CD4-positive, alpha-beta memory T cell (primary cell): ENCODE results near the gene INCA1. TPM values are rescaled to one million over a fixed set of nuclear protein-coding genes. Genes with fewer than 3 reads are reported as not detected.

Experiments used
- CTCF ChIA-PET: fragments of 350-600 bp; sonication (Branson Sonifier 250); formaldehyde crosslinking; loops from one replicate; lab custom pipeline; 2021; ENCODE audit warnings: inconsistent platforms; ENCODE audit not compliant: partially characterized antibody; lab: Charles Lee
- POLR2A ChIA-PET: fragments of 350-600 bp; sonication (Branson Sonifier 250); formaldehyde crosslinking; loops from one replicate; lab custom pipeline; 2021; ENCODE audit not compliant: partially characterized antibody; lab: Charles Lee
- DNase-seq, 5 donors: peaks; one replicate each; pipeline versions ENCODE4 v3.0.0 to v3.0.0-alpha.2; 2020 to 2022; ENCODE audit warnings: mixed read lengths in 1 of 5
- H3K27ac ChIP-seq: one replicate; pipeline ENCODE4 v1.7.0; 2013; ENCODE audit warnings: low read depth, low read length
- H3K27me3 ChIP-seq: 2 replicates; pipeline ENCODE4 v1.7.0; 2013; ENCODE audit warnings: mild to moderate bottlenecking, low read length, moderate library complexity; ENCODE audit not compliant: insufficient read depth
- H3K36me3 ChIP-seq: 2 replicates; pipeline ENCODE4 v1.7.0; 2013; ENCODE audit warnings: mild to moderate bottlenecking, low read length, moderate library complexity; ENCODE audit not compliant: insufficient read depth
- H3K4me1 ChIP-seq: 2 replicates; pipeline ENCODE4 v1.7.0; 2013; ENCODE audit warnings: mild to moderate bottlenecking, low read length, moderate library complexity; ENCODE audit not compliant: insufficient read depth
- H3K4me3 ChIP-seq, 2 donors: one replicate each; pipeline ENCODE4 v1.7.0; 2013; ENCODE audit warnings: low read length in 2 of 2, mild to moderate bottlenecking in 1 of 2
- H3K9me3 ChIP-seq, 2 donors: one replicate each; pipeline ENCODE4 v1.7.0; 2013; ENCODE audit warnings: low read length in 2 of 2, control low read depth in 1 of 2; ENCODE audit not compliant: control insufficient read depth in 1 of 2
- H3K27ac Mint-ChIP-seq, 7 donors: one replicate each; pipeline ENCODE4 v1.8.0; 2020 to 2021; ENCODE audit warnings: mixed read lengths in 7 of 7, mild to moderate bottlenecking in 6 of 7, inconsistent platforms in 3 of 7, moderate library complexity in 3 of 7
- H3K27me3 Mint-ChIP-seq, 2 donors: one replicate each; pipeline ENCODE4 v1.8.0; 2020 to 2021; ENCODE audit warnings: mixed read lengths in 2 of 2
- H3K36me3 Mint-ChIP-seq, 2 donors: one replicate each; pipeline ENCODE4 v1.8.0; 2020 to 2021; ENCODE audit warnings: mixed read lengths in 2 of 2, inconsistent platforms in 1 of 2, mild to moderate bottlenecking in 1 of 2
- H3K4me1 Mint-ChIP-seq, 4 donors: one replicate each; pipeline ENCODE4 v1.8.0; 2020 to 2021; ENCODE audit warnings: mixed read lengths in 4 of 4, mild to moderate bottlenecking in 1 of 4
- H3K4me3 Mint-ChIP-seq, 8 donors: one replicate each; pipeline ENCODE4 v1.8.0; 2020 to 2021; ENCODE audit warnings: mixed read lengths in 8 of 8, mild to moderate bottlenecking in 7 of 8, moderate library complexity in 6 of 8, inconsistent platforms in 3 of 8
- H3K9me3 Mint-ChIP-seq, 8 donors: one replicate each; pipeline ENCODE4 v1.8.0; 2020 to 2021; ENCODE audit warnings: mixed read lengths in 8 of 8, mild to moderate bottlenecking in 5 of 8, inconsistent platforms in 3 of 8, moderate library complexity in 1 of 8
- intact Hi-C: fragments of 100-400 bp; cut with micrococcal nuclease; formaldehyde crosslinking; loops from one replicate; pipeline ENCODE4 v1.15.1; 2023
- polyA plus RNA-seq, 2 donors: library from polyadenylated mRNA; unstranded; fragments of 300-500 nt; fragmentation: Illumina TruSeq; gene quantifications; one replicate each; pipeline ENCODE4 v1.2.3, GENCODE V29; 2021
- total RNA-seq, 2 experiments: library from RNA; stranded (reverse); gene quantifications; one replicate each; pipeline ENCODE4 v1.2.3, GENCODE V29; 2021

The INCA1 gene
- total and polyA plus RNA-seq, 4 experiments from 2014 or later: 0.26 to 0.71 (median 0.51) TPM

- ChIA-PET CTCF (interaction anchor here (1.0 to 1.9 kb wide), 3 partner anchors 22 to 42 kb away, joined by 3 to 7 read pairs (median 5); partner anchors contain the start of genes CAMTA2 and SPAG7), POLR2A (interaction anchor here (1.0 to 25.3 kb wide), 14 partner anchors 9 to 230 kb away, joined by 3 to 973 read pairs (median 8); partner anchors contain the start of genes C17orf107, CAMTA2, CHRNE and INCA1)
- Histone ChIP-seq H3K36me3 (peaks cover 41% of the 10 kb centered on the region), H3K27ac (peak overlapping the region; percentile 81), H3K27me3 (no peaks in the 10 kb centered on the region), H3K4me1 (peaks cover 61% of the 10 kb centered on the region), H3K4me3 (peak overlapping the region; percentile 45 to 63), H3K9me3 (no peaks in the 10 kb centered on the region)
- Mint-ChIP-seq H3K9me3 (peaks cover 0 to 2% (median 0%) of the 10 kb centered on the region in 8 donors), H3K36me3 (peaks cover 52 to 62% of the 10 kb centered on the region in 2 donors), H3K27me3 (no peaks in the 10 kb centered on the region), H3K27ac (peak overlapping the region; percentile 85 to 97 (median 94)), H3K4me3 (peak overlapping the region; percentile 86 to 100 (median 98)), H3K4me1 (peaks cover 46 to 82% (median 57%) of the 10 kb centered on the region in 4 donors)
- peak; percentile 54 to 92 (median 59) for DNase-seq
- intact Hi-C loops: no loop called here
These were observed 52.0 kb downstream of the INCA1 start for GRCh38 chr17:4945176-4945943.

GRCh38 chr17:4944554-4945175, 52.7 kb downstream of the INCA1 start:
- Histone ChIP-seq H3K9me3 (no peaks in the 10 kb centered on the region), H3K4me3 (peak overlapping the region; percentile 45 to 63), H3K36me3 (peaks cover 41% of the 10 kb centered on the region), H3K27me3 (no peaks in the 10 kb centered on the region), H3K4me1 (peaks cover 58% of the 10 kb centered on the region), H3K27ac (peak overlapping the region; percentile 81)
- ChIA-PET POLR2A (interaction anchor here (0.7 to 25.3 kb wide), 12 partner anchors 8 to 105 kb away, joined by 3 to 973 read pairs (median 4); partner anchors contain the start of genes C17orf107, CHRNE, INCA1 and KIF1C), CTCF (no interaction called here)
- intact Hi-C loops: loop anchor here (5.0 kb wide), 1 partner anchor 212 kb away; the partner anchor contains the start of gene MED11
- peaks cover 46 to 84% (median 57%) of the 10 kb centered on the region in 4 donors for H3K4me1 Mint-ChIP-seq
- H3K27me3 Mint-ChIP-seq: no peaks in the 10 kb centered on the region
- H3K36me3 Mint-ChIP-seq: peaks cover 52 to 66% of the 10 kb centered on the region in 2 donors
- H3K4me3 Mint-ChIP-seq: peak overlapping the region; percentile 86 to 100 (median 98)
- DNase-seq: peak in 1 of 5 donors; percentile 52
- H3K9me3 Mint-ChIP-seq: peaks cover 0 to 4% (median 0%) of the 10 kb centered on the region in 8 donors
- H3K27ac Mint-ChIP-seq: peak overlapping the region; percentile 85 to 97 (median 94)

GRCh38 chr17:4944163-4944553, 53.2 kb downstream of the INCA1 start:
- Mint-ChIP-seq H3K4me3 (peak overlapping the region; percentile 86 to 100 (median 98)), H3K27me3 (no peaks in the 10 kb centered on the region), H3K4me1 (peaks cover 47 to 85% (median 59%) of the 10 kb centered on the region in 4 donors), H3K27ac (peak overlapping the region; percentile 85 to 97 (median 93)), H3K9me3 (peaks cover 0 to 4% (median 0%) of the 10 kb centered on the region in 8 donors), H3K36me3 (peaks cover 52 to 66% of the 10 kb centered on the region in 2 donors)
- Histone ChIP-seq H3K36me3 (peaks cover 41% of the 10 kb centered on the region), H3K4me3 (peak overlapping the region; percentile 36 to 45), H3K4me1 (peaks cover 62% of the 10 kb centered on the region), H3K9me3 (no peaks in the 10 kb centered on the region), H3K27ac (peak overlapping the region; percentile 81), H3K27me3 (no peaks in the 10 kb centered on the region)
- CTCF ChIA-PET: no interaction called here
- intact Hi-C loops: loop anchor here (5.0 kb wide), 1 partner anchor 212 kb away; the partner anchor contains the start of gene MED11
- POLR2A ChIA-PET: interaction anchor here (0.7 to 25.3 kb wide), 11 partner anchors 9 to 105 kb away, joined by 3 to 973 read pairs (median 4); partner anchors contain the start of genes C17orf107, CHRNE, INCA1 and KIF1C
- DNase-seq: peak; percentile 59 to 67 (median 65)

GRCh38 chr17:4942760-4943508, 54.4 kb downstream of the INCA1 start:
- intact Hi-C loops: loop anchor here (5.0 kb wide), 1 partner anchor 211 kb away; the partner anchor contains the start of gene MED11
- ChIA-PET POLR2A (interaction anchor here (0.8 to 25.3 kb wide), 6 partner anchors 7 to 106 kb away, joined by 3 to 973 read pairs (median 4); partner anchors contain the start of genes ENO3, PFN1 and SPAG7), CTCF (interaction anchor here (0.9 to 1.3 kb wide), 2 partner anchors 34 to 45 kb away, joined by 3 read pairs; partner anchors contain the start of gene CAMTA2)
- Histone ChIP-seq H3K36me3 (peaks cover 44% of the 10 kb centered on the region), H3K27me3 (no peaks in the 10 kb centered on the region), H3K9me3 (no peaks in the 10 kb centered on the region), H3K27ac (peak overlapping the region; percentile 81), H3K4me1 (peaks cover 74% of the 10 kb centered on the region), H3K4me3 (peak overlapping the region; percentile 36 to 99)
- Mint-ChIP-seq H3K9me3 (peaks cover 0 to 2% (median 0%) of the 10 kb centered on the region in 8 donors), H3K4me1 (peaks cover 56 to 89% (median 70%) of the 10 kb centered on the region in 4 donors), H3K36me3 (peaks cover 52 to 63% of the 10 kb centered on the region in 2 donors), H3K27me3 (no peaks in the 10 kb centered on the region), H3K27ac (peak overlapping the region; percentile 48 to 99 (median 81)), H3K4me3 (peak overlapping the region; percentile 95 to 100 (median 98))
- DNase-seq: peak in 1 of 5 donors; percentile 45

- intact Hi-C loops: loop anchor here (2.0 to 5.0 kb wide), 4 partner anchors 38 to 209 kb away; partner anchors contain the start of genes CAMTA2, CHRNE and MED11
- peak overlapping the region; percentile 99 for H3K4me3 ChIP-seq
- H3K4me1 ChIP-seq: peaks cover 70% of the 10 kb centered on the region
- no peaks in the 10 kb centered on the region for H3K9me3 ChIP-seq
- CTCF ChIA-PET: interaction anchor here (3.1 kb wide), 1 partner anchor 32 kb away, joined by 15 read pairs; no protein-coding TSS in a partner anchor
- Mint-ChIP-seq H3K4me3 (peak overlapping the region; percentile 95 to 100 (median 98)), H3K36me3 (peaks cover 40 to 60% of the 10 kb centered on the region in 2 donors), H3K27ac (peak overlapping the region; percentile 92 to 100 (median 98)), H3K4me1 (peaks cover 55 to 77% (median 63%) of the 10 kb centered on the region in 4 donors), H3K9me3 (peaks cover 0 to 2% (median 0%) of the 10 kb centered on the region in 8 donors), H3K27me3 (no peaks in the 10 kb centered on the region)
- DNase-seq: no peak
- H3K27me3 ChIP-seq: no peaks in the 10 kb centered on the region
- peak overlapping the region; percentile 81 for H3K27ac ChIP-seq
- peaks cover 42% of the 10 kb centered on the region for H3K36me3 ChIP-seq
- POLR2A ChIA-PET: interaction anchor here (0.6 to 25.3 kb wide), 11 partner anchors 9 to 229 kb away, joined by 3 to 973 read pairs (median 13); partner anchors contain the start of genes ARRB2, C17orf107, CAMTA2 and CHRNE
These were observed 56.1 kb downstream of the INCA1 start for GRCh38 chr17:4941319-4941610.
